Measurements from ENCODE around the gene CDH15.

DNA sequence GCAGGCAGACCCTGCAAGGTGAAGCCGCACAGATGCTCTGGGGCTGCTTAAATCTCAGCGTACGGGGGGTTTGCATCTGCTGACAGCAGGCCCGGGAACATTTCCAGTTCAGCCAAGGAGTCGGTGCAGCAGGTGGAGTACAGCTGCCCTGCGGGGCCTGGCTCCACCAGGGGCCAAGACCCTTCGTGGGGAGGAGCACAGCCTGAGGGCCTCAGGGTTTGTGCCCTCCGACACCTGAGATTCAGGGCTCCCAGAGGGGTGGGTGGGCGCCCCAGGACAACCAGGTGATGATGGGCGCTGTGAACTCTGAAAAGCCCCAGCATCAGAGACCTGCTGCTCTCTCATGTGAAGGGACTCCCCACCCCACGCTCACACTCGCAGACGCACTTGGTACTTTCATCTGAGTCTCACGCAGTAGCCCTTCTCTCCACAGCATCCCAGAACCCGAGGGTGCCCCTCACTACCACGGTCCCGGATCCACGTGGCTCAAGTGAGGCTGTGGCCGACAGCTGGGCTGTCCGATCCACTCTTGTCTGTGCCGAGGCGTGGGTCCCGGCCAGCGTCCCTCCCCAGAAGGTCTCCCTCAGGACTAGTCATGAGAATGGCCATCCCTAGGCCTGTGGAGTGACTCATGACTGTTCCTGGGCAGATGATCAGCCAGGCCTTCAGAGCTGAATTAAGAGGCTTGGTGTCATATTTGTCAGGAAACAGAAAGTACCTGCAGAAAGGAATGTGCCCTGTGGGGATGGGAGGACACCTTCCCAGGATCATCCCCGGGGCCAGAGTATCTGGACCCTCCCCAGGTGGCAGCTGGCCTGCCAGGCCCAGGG, 48.3 kb upstream of the CDH15 start:
- no peak for TF ChIP-seq POLR2A (IDR thresholded peaks at IDR 0.05)
- TF ChIP-seq, protein P1, sequence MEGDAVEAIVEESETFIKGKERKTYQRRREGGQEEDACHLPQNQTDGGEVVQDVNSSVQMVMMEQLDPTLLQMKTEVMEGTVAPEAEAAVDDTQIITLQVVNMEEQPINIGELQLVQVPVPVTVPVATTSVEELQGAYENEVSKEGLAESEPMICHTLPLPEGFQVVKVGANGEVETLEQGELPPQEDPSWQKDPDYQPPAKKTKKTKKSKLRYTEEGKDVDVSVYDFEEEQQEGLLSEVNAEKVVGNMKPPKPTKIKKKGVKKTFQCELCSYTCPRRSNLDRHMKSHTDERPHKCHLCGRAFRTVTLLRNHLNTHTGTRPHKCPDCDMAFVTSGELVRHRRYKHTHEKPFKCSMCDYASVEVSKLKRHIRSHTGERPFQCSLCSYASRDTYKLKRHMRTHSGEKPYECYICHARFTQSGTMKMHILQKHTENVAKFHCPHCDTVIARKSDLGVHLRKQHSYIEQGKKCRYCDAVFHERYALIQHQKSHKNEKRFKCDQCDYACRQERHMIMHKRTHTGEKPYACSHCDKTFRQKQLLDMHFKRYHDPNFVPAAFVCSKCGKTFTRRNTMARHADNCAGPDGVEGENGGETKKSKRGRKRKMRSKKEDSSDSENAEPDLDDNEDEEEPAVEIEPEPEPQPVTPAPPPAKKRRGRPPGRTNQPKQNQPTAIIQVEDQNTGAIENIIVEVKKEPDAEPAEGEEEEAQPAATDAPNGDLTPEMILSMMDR (IDR thresholded peaks at IDR 0.05) = no peak

Data from heart left ventricle (tissue), 13 donors.